BLaER1 (cell line): ENCODE measurements around the gene DLX2.

ENCODE experiments used
- H3K27ac ChIP-seq: shearing (Covaris generic); formaldehyde crosslinking; 2 replicates; pipeline ENCODE4 v1.8.1; 2022
- H3K27me3 ChIP-seq: shearing (Covaris generic); formaldehyde crosslinking; 2 replicates; pipeline ENCODE4 v1.8.1; 2022
- H3K36me3 ChIP-seq: shearing (Covaris generic); formaldehyde crosslinking; 2 replicates; pipeline ENCODE4 v1.8.1; 2022
- H3K4me1 ChIP-seq: shearing (Covaris generic); formaldehyde crosslinking; 2 replicates; pipeline ENCODE4 v1.8.1; 2022
- H3K4me2 ChIP-seq: shearing (Covaris generic); formaldehyde crosslinking; 2 replicates; pipeline ENCODE4 v1.8.1; 2022
- H3K4me3 ChIP-seq: shearing (Covaris generic); formaldehyde crosslinking; 2 replicates; pipeline ENCODE4 v1.8.1; 2022
- H3K9ac ChIP-seq: shearing (Covaris generic); formaldehyde crosslinking; 2 replicates; pipeline ENCODE4 v1.8.1; 2022
- H3K9me3 ChIP-seq: shearing (Covaris generic); formaldehyde crosslinking; 2 replicates; pipeline ENCODE4 v1.8.1; 2022
- H4K20me1 ChIP-seq: shearing (Covaris generic); formaldehyde crosslinking; 2 replicates; pipeline ENCODE4 v1.8.1; 2022
- Cebpa-rat ChIP-seq: shearing (Covaris generic); IDR thresholded peaks from 2 replicates; pipeline ENCODE4 v1.8.1; 2022

The DLX2 gene

DNA sequence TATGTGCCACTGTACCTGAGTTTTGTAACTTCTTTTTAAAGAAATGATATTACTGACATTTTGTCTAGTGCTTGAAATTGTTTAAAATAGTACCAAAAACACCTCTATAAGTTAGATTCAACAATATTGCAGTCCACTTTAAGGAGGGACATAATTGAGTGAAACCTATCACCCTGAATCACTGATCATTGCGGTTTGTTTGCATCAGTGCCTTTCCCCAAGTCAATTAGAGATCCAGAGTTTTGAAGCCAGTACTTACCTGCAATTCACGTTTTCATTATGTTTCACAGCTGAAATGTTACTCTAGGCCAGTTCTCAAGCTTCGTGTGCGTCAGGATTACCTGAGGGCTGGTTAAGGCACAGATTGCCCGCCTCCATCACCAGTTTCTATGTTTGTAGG, 44.0 kb downstream of the DLX2 start:
- Histone ChIP-seq H3K4me1 (no peaks in the 10 kb centered on the region), H3K9me3 (no peaks in the 10 kb centered on the region), H3K27ac (no peak overlapping the region), H3K4me2 (no peak overlapping the region), H3K9ac (no peak overlapping the region), H3K4me3 (no peak overlapping the region), H3K36me3 (peaks cover 11% of the 10 kb centered on the region; the same call in 1 of the 2 replicates), H3K27me3 (no peaks in the 10 kb centered on the region), H4K20me1 (no peaks in the 10 kb centered on the region)
- no peak for TF ChIP-seq Cebpa-rat

DNA sequence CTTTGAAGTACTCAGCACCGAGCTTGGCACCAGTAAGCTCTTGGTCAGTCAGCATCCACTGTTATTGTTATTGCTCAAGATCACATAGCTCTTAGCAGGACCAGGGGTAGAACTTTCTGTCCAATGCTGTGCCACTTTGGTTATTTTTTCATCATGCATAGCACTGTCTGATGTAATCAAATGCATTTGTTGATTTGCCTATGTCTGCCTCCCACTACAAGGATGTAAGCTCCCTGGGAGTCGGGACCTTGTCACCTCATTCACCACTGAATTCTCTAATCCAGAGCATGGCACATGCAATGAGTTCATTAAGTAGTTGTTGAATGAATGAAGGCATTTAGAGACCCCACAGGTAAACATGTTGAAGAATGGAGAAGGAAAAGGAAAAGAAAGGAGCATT, 46.4 kb downstream of the DLX2 start:
- Histone ChIP-seq H3K27ac (no peak overlapping the region), H3K9me3 (no peaks in the 10 kb centered on the region), H3K9ac (no peak overlapping the region), H3K27me3 (no peaks in the 10 kb centered on the region), H3K4me3 (no peak overlapping the region), H3K36me3 (no peaks in the 10 kb centered on the region), H3K4me2 (no peak overlapping the region), H3K4me1 (no peaks in the 10 kb centered on the region), H4K20me1 (0 out of 2 replicates have a peak, but pooled peaks cover 4% of the 10 kb centered on the region)
- no peak for TF ChIP-seq Cebpa-rat

DNA sequence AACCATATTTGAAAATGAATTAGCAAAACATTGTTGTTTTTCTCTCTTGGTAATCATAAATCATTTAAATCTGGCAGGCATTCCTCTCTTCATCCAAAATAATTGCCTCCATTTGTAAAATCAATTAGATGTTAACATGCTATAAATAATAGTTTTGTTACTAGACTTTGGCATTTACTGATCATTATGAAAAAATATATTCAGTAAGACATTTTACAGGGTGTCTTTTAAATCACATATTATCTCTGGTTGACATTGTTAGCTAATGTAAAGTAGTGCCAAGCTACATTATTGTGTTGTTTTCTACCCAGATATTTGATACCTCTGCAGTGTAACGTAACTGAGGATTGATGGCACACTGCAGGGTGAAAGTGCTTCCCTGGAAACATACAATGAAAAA, 49.2 kb downstream of the DLX2 start:
- TF ChIP-seq Cebpa-rat: no peak
- no peaks in the 10 kb centered on the region for H3K36me3 ChIP-seq
- no peak overlapping the region for H3K4me3 ChIP-seq
- no peaks in the 10 kb centered on the region for H3K27me3 ChIP-seq
- no peak overlapping the region for H3K9ac ChIP-seq
- H3K4me2 ChIP-seq: no peak overlapping the region
- H3K4me1 ChIP-seq: no peaks in the 10 kb centered on the region
- 0 out of 2 replicates have a peak, but pooled peaks cover 4% of the 10 kb centered on the region for H4K20me1 ChIP-seq
- H3K9me3 ChIP-seq: no peaks in the 10 kb centered on the region
- H3K27ac ChIP-seq: no peak overlapping the region

DNA sequence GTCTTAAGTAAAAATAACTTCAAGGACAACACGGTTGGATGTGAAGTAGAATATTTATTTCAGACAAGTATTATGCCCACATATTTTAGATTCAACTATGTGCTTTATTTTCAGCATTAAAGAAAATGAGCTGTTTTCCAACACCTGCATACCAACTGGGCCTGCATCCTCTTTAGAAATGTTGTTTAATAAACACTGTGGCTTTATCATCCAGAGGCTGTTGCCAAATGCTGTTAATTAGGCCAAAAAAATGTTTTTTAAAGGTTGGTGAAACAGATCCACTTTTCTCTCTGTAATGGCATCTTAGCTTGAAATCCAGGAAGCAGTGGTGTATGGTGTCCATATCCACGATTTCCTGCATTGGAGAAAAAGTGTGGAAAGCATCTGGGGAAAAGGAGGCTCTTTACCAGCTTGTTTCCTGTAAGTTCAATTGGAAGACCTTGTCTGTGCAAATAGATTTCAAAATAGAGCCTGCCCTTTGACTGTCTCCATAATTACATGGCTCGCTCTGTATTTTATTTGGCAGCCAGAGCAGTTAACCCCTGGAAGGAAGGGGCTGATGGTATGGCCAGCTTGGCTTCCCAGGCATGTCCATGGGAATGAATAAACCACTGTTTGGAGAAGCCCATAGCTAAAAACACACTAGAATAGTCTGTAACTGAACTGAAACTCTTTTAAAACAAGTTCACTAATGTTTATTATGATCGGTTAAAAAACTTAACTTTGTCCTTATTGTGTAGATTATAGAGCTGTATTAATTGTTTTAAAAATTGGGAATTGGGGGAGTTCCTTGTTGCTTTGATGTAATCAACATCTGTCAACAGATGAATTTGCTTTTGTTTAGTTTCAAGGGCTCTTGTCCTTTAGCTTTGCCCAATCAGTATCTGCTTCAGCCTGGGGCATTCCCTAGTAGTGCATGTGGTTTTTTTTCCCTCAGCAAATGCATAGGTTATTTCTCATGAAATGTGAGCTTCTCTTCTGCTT, 50.4 kb downstream of the DLX2 start:
- no peak overlapping the region for H3K4me2 ChIP-seq
- H3K27ac ChIP-seq: no peak overlapping the region
- no peak overlapping the region for H3K9ac ChIP-seq
- no peaks in the 10 kb centered on the region for H3K36me3 ChIP-seq
- no peaks in the 10 kb centered on the region for H3K27me3 ChIP-seq
- H3K4me1 ChIP-seq: no peaks in the 10 kb centered on the region
- H4K20me1 ChIP-seq: 0 out of 2 replicates have a peak, but pooled peaks cover 4% of the 10 kb centered on the region
- no peaks in the 10 kb centered on the region for H3K9me3 ChIP-seq
- H3K4me3 ChIP-seq: no peak overlapping the region
- TF ChIP-seq Cebpa-rat: no peak

DNA sequence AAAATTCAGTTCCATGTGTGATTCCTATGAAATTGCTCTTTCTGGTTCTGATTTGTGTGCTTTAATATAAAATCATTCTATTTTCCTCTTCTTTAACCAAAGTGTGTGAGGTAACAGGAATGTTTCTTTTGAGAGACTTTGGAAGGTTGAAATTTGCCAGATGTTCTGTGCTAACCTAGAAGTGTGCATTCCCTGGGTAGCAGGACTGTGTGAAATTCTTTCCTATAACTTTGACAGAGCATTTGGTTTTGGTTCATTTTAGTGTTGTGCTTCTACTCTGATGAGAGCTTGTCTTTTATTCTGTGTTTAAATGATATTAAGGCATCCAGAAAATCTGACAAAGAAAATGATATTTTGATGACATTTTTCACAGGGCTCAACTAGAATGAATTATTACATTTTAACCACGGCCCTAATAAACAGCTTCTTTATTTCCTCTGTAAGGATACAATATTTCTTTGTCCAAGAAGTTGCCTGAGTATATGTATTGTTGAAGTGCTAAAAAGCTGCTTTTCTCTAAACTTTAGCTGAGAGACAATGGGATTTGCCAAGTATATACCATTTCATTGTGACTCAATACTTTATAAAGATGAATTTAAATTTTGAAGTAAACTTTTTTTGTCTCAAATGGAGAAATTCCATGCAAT, 52.1 kb downstream of the DLX2 start:
- Histone ChIP-seq H3K9ac (no peak overlapping the region), H3K4me1 (peaks cover 8% of the 10 kb centered on the region), H3K36me3 (no peaks in the 10 kb centered on the region), H3K27ac (no peak overlapping the region), H3K27me3 (no peaks in the 10 kb centered on the region), H3K4me2 (no peak overlapping the region), H3K4me3 (no peak overlapping the region), H3K9me3 (no peaks in the 10 kb centered on the region), H4K20me1 (0 out of 2 replicates have a peak, but pooled peaks cover 4% of the 10 kb centered on the region)
- no peak for TF ChIP-seq Cebpa-rat

DNA sequence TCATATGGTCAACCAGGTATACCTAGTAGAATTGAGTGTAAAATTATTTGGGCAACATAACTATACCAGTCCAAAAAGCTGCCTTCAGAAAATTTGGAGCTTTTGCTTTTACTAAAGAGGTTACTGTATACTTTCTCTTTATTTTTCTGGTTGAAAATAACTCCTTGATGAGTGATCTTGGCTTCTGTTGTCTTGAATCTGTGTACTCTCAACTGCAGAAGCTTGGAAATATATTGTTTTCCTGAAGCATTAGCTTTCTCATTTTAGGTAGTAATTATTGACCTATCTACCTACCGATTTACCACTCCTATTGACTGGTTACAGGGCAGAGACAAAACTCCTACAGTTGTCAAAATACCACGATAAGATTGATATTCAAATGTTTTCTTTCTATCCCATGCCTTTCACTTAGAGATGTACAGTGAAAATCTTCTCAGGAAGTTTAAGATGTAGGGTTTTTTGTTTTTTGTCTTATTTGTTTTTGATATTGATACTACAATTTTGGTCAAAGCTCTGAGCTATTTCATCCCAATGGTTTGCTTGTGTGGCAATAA, 53.1 kb downstream of the DLX2 start:
- Histone ChIP-seq H3K4me3 (no peak overlapping the region), H3K4me2 (no peak overlapping the region)
- TF ChIP-seq Cebpa-rat: no peak

More for the DNA sequence above, 53.1 kb downstream of the DLX2 start:
- Histone ChIP-seq H3K27ac (no peak overlapping the region), H3K9ac (no peak overlapping the region), H3K27me3 (no peaks in the 10 kb centered on the region), H3K36me3 (no peaks in the 10 kb centered on the region), H3K4me1 (peaks cover 8% of the 10 kb centered on the region), H4K20me1 (0 out of 2 replicates have a peak, but pooled peaks cover 4% of the 10 kb centered on the region), H3K9me3 (no peaks in the 10 kb centered on the region)
